Keratinocyte (primary cell): ENCODE data around the gene RNU1-2. TPM values are rescaled to one million over a fixed set of nuclear protein-coding genes. Genes with fewer than 3 reads are reported as not detected.

Experiments
- DNase-seq: peaks from one replicate; pipeline ENCODE4 v3.0.0-alpha.2; 2011; ENCODE audit warnings: low read depth, missing footprints, low spot score
- FAIRE-seq: peaks from 2 replicates; lab custom pipeline; 2011; peaks lifted over from hg19 to GRCh38; lab: Jason Lieb, UNC
- H2AFZ ChIP-seq: 2 replicates; pipeline ENCODE4 v1.6.0; 2012; ENCODE audit warnings: low read length, control low read depth, inconsistent platforms; ENCODE audit not compliant: control insufficient read depth
- H3K27ac ChIP-seq: 2 replicates; pipeline ENCODE4 v1.5.1; 2011; ENCODE audit warnings: low read length; ENCODE audit not compliant: control insufficient read depth, insufficient read depth
- H3K27me3 ChIP-seq: 3 replicates; pipeline ENCODE4 v1.6.0; 2011; ENCODE audit warnings: low read length; ENCODE audit not compliant: control insufficient read depth, insufficient read depth; ENCODE audit errors: extremely low read depth
- H3K36me3 ChIP-seq, 2 experiments: 2 replicates in 1 of 2; 3 replicates in 1 of 2; pipeline ENCODE4 v1.5.1; 2011; ENCODE audit warnings: low read length in 2 of 2, mild to moderate bottlenecking in 1 of 2; ENCODE audit not compliant: control insufficient read depth in 2 of 2, insufficient read depth in 2 of 2; ENCODE audit errors: extremely low read depth in 1 of 2
- H3K4me1 ChIP-seq: 3 replicates; pipeline ENCODE4 v1.5.1; 2011; ENCODE audit warnings: low read length; ENCODE audit not compliant: control insufficient read depth, insufficient read depth; ENCODE audit errors: extremely low read depth
- H3K4me2 ChIP-seq: 3 replicates; pipeline ENCODE4 v1.6.0; 2011; ENCODE audit warnings: low read depth, low read length; ENCODE audit not compliant: control insufficient read depth, insufficient read depth; ENCODE audit errors: extremely low read depth
- H3K4me3 ChIP-seq, 3 experiments: fragments of 200-600 bp in 1 of 3; sonication (generic) in 1 of 3; 2 replicates in 2 of 3; 3 replicates in 1 of 3; pipeline ENCODE4 v1.5.1; 2011 to 2016; ENCODE audit warnings: low read length in 3 of 3, mild to moderate bottlenecking in 3 of 3, control low read depth in 2 of 3, inconsistent platforms in 1 of 3, low read depth in 1 of 3, mixed read lengths in 1 of 3, mixed run types in 1 of 3, moderate library complexity in 1 of 3; ENCODE audit not compliant: control insufficient read depth in 2 of 3, insufficient read depth in 2 of 3; ENCODE audit errors: extremely low read depth in 1 of 3
- H3K79me2 ChIP-seq: 2 replicates; pipeline ENCODE4 v1.6.0; 2012; ENCODE audit warnings: low read length; ENCODE audit not compliant: control insufficient read depth, insufficient read depth
- H3K9ac ChIP-seq: 3 replicates; pipeline ENCODE4 v1.6.0; 2011; ENCODE audit warnings: low read length; ENCODE audit not compliant: control insufficient read depth, insufficient read depth; ENCODE audit errors: extremely low read depth
- H3K9me1 ChIP-seq: 3 replicates; pipeline ENCODE4 v1.6.0; 2011; ENCODE audit warnings: low read length; ENCODE audit not compliant: control insufficient read depth, insufficient read depth; ENCODE audit errors: extremely low read depth
- H3K9me3 ChIP-seq: 2 replicates; pipeline ENCODE4 v1.5.1; 2012; ENCODE audit warnings: low read depth, low read length; ENCODE audit not compliant: control insufficient read depth
- H4K20me1 ChIP-seq: 3 replicates; pipeline ENCODE4 v1.6.0; 2011; ENCODE audit warnings: low read length; ENCODE audit not compliant: control insufficient read depth, insufficient read depth; ENCODE audit errors: extremely low read depth
- EZH2 ChIP-seq: IDR thresholded peaks from one replicate; pipeline ENCODE4 v1.6.1; 2012; ENCODE audit warnings: inconsistent platforms, mild to moderate bottlenecking, low read length, moderate library complexity
- dilution Hi-C: fragments of 300-500 bp; cut with MboI; formaldehyde crosslinking; loops from one replicate; pipeline ENCODE4 v1.7.0; 2020; ENCODE audit warnings: low sequenced_read_pairs; ENCODE audit not compliant: extremely low pct_ligation_motif_present
- polyA plus RNA-seq, 5 experiments: library from polyadenylated mRNA; depleted of rRNA in 3 of 5; stranded (reverse) in 3 of 5; stranded (forward) in 1 of 5; unstranded in 1 of 5; fragments of >200 nt; gene quantifications; 1 replicate in 1 of 5; 2 replicates in 3 of 5; 3 replicates in 1 of 5; pipeline versions ENCODE4 v1.2.1 to v1.2.3, GENCODE V29; 2011 to 2012; ENCODE audit warnings: missing spikeins in 2 of 5, low read depth in 1 of 5, low replicate concordance in 1 of 5
- TF ChIP-seq, protein P1 (sequence below), 3 experiments: IDR thresholded peaks in 1 of 3; conservative IDR thresholded peaks in 1 of 3; optimal IDR thresholded peaks in 1 of 3; 2 replicates in 2 of 3; 3 replicates in 1 of 3; pipeline versions ENCODE3 to v1.5.1; 2011; ENCODE audit warnings: low read length in 3 of 3, mild to moderate bottlenecking in 3 of 3, moderate library complexity in 2 of 3, control low read depth in 1 of 3, inconsistent platforms in 1 of 3; ENCODE audit not compliant: insufficient read depth in 2 of 3; ENCODE audit errors: extremely low read depth in 1 of 3

The RNU1-2 gene
- polyA plus RNA-seq, 1 donor (not counting 4 experiments of a cell fraction or from before 2014, with no cell fraction given), result 67.0 TPM

DNA sequence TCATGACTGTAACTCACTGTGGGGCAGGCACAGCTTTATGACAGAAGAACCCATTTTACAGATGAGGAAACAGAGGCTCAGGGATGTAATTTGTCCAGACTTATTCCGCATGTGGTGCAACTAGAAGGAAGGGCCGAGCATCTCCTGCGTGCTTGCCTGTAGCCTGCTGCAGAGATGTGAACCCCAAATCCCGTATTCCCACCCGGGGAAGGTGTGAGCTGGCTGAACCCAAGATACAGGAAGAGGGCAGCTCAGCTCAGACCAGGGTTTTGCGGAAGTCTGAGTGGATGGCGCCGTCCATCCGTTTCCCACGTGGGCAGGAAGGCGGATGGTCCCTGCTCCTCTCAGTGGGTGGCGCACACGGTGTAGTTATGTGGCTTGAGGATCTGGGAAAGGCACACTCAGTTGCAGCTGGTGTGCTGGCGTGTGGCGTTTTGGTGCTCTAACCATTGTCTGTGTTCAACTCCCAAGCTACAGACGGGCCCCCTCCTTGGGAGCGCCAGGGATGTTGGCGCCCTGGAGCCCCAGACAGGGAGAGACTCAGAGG, 27.2 kb downstream of the RNU1-2 start:
- FAIRE-seq (no peak), DNase-seq (no peak)
- dilution Hi-C loops, result no loop called here
- Histone ChIP-seq H3K27me3 (no peaks in the 10 kb centered on the region), H3K9me3 (no peaks in the 10 kb centered on the region), H2AFZ (no peak overlapping the region), H3K4me3 (no peak overlapping the region), H3K27ac (no peak overlapping the region), H3K9me1 (no peaks in the 10 kb centered on the region), H3K4me1 (peaks cover 23% of the 10 kb centered on the region), H3K36me3 (peaks cover 4 to 5% of the 10 kb centered on the region in 2 experiments), H4K20me1 (peaks cover 4% of the 10 kb centered on the region), H3K9ac (no peak overlapping the region), H3K79me2 (no peaks in the 10 kb centered on the region), H3K4me2 (no peak overlapping the region)
- no peak for TF ChIP-seq EZH2
- TF ChIP-seq, protein P1, sequence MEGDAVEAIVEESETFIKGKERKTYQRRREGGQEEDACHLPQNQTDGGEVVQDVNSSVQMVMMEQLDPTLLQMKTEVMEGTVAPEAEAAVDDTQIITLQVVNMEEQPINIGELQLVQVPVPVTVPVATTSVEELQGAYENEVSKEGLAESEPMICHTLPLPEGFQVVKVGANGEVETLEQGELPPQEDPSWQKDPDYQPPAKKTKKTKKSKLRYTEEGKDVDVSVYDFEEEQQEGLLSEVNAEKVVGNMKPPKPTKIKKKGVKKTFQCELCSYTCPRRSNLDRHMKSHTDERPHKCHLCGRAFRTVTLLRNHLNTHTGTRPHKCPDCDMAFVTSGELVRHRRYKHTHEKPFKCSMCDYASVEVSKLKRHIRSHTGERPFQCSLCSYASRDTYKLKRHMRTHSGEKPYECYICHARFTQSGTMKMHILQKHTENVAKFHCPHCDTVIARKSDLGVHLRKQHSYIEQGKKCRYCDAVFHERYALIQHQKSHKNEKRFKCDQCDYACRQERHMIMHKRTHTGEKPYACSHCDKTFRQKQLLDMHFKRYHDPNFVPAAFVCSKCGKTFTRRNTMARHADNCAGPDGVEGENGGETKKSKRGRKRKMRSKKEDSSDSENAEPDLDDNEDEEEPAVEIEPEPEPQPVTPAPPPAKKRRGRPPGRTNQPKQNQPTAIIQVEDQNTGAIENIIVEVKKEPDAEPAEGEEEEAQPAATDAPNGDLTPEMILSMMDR (optimal IDR thresholded peaks at IDR 0.05 in 1 of 3, IDR thresholded peaks at IDR 0.05 in 1 of 3, conservative IDR thresholded peaks at IDR 0.05 in 1 of 3; ENCODE audit: extremely low read depth in 1 of 3, insufficient read depth in 2 of 3, low read length in 3 of 3), result no peak

DNA sequence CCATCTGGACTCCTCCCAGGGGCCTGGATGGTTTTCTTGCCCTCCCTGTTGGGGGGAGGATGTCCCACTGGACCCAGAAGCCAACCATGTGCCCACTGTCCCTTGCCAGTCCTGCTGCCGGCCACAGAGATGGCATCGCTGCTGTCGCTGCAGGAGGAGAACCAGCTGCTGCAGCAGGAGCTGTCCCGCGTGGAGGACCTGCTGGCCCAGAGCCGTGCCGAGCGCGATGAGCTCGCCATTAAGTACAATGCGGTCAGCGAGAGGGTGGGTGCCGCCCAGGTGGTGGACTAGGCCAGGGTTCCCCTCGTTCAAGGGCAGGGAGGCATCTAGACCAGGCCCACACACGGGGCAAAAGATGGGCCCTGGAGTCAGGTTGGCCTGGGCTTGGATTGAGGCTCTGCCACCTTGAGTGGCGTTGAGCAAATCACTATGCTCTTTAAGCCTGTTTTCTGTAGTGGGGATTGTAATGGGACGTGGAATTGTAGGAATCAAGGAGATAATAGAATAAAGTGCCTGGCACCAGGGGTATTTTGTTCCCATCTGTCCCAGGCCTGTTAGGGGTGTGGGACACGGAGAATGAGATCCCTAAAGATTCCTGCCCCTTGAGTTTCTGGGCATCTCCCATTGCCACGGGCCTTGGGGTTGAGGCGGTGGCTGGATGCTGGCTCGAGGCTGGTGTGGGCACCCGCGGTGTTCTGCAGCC, 28.6 kb downstream of the RNU1-2 start:
- Histone ChIP-seq H3K9me3 (no peaks in the 10 kb centered on the region), H3K9me1 (no peaks in the 10 kb centered on the region), H3K27ac (no peak overlapping the region), H3K27me3 (no peaks in the 10 kb centered on the region), H4K20me1 (peaks cover 4% of the 10 kb centered on the region), H3K4me1 (peaks cover 28% of the 10 kb centered on the region), H3K4me2 (no peak overlapping the region), H2AFZ (no peak overlapping the region), H3K4me3 (no peak overlapping the region), H3K9ac (no peak overlapping the region), H3K36me3 (peaks cover 4 to 5% of the 10 kb centered on the region in 2 experiments), H3K79me2 (no peaks in the 10 kb centered on the region)
- DNase-seq (no peak), FAIRE-seq (no peak)
- dilution Hi-C loops, result no loop called here
- TF ChIP-seq EZH2, result no peak
- TF ChIP-seq, protein P1 (optimal IDR thresholded peaks at IDR 0.05 in 1 of 3, IDR thresholded peaks at IDR 0.05 in 1 of 3, conservative IDR thresholded peaks at IDR 0.05 in 1 of 3; ENCODE audit: extremely low read depth in 1 of 3, insufficient read depth in 2 of 3, low read length in 3 of 3), result no peak
